Measurements from ENCODE around the gene AHCYL2.

DNA sequence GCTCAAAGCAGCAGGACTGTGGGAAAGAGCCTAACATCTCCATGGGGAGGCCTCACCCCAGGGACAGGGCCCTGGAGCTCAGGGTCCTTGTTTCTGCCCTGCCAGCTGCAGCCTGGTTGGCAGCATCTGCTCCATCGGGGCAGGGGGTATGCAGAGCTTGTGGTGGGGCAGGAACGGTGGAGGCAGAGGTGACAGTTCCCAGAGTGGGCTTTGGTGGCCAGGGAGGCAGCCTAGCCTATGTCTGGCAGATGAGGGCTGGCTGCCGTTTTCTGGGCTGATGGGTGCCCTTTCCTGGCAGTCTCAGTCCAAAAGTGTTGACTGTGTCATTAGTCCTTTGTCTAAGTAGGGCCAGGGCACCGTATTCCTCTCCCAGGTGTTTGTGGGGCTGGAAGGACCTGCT lies 12.2 kb upstream of the AHCYL2 start:
- TF ChIP-seq, protein P1, sequence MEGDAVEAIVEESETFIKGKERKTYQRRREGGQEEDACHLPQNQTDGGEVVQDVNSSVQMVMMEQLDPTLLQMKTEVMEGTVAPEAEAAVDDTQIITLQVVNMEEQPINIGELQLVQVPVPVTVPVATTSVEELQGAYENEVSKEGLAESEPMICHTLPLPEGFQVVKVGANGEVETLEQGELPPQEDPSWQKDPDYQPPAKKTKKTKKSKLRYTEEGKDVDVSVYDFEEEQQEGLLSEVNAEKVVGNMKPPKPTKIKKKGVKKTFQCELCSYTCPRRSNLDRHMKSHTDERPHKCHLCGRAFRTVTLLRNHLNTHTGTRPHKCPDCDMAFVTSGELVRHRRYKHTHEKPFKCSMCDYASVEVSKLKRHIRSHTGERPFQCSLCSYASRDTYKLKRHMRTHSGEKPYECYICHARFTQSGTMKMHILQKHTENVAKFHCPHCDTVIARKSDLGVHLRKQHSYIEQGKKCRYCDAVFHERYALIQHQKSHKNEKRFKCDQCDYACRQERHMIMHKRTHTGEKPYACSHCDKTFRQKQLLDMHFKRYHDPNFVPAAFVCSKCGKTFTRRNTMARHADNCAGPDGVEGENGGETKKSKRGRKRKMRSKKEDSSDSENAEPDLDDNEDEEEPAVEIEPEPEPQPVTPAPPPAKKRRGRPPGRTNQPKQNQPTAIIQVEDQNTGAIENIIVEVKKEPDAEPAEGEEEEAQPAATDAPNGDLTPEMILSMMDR (IDR thresholded peaks at IDR 0.05; ENCODE audit: low read depth, low read length, missing input control) = no peak
- no peak for TF ChIP-seq YY1 (IDR thresholded peaks at IDR 0.05)
- TF ChIP-seq, protein P2, sequence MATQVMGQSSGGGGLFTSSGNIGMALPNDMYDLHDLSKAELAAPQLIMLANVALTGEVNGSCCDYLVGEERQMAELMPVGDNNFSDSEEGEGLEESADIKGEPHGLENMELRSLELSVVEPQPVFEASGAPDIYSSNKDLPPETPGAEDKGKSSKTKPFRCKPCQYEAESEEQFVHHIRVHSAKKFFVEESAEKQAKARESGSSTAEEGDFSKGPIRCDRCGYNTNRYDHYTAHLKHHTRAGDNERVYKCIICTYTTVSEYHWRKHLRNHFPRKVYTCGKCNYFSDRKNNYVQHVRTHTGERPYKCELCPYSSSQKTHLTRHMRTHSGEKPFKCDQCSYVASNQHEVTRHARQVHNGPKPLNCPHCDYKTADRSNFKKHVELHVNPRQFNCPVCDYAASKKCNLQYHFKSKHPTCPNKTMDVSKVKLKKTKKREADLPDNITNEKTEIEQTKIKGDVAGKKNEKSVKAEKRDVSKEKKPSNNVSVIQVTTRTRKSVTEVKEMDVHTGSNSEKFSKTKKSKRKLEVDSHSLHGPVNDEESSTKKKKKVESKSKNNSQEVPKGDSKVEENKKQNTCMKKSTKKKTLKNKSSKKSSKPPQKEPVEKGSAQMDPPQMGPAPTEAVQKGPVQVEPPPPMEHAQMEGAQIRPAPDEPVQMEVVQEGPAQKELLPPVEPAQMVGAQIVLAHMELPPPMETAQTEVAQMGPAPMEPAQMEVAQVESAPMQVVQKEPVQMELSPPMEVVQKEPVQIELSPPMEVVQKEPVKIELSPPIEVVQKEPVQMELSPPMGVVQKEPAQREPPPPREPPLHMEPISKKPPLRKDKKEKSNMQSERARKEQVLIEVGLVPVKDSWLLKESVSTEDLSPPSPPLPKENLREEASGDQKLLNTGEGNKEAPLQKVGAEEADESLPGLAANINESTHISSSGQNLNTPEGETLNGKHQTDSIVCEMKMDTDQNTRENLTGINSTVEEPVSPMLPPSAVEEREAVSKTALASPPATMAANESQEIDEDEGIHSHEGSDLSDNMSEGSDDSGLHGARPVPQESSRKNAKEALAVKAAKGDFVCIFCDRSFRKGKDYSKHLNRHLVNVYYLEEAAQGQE (IDR thresholded peaks at IDR 0.05) = no peak
- no peak for TF ChIP-seq GABPA (IDR thresholded peaks at IDR 0.05 in 1 of 2, conservative IDR thresholded peaks at IDR 0.05 in 1 of 2)
- no peak for TF ChIP-seq TAF1 (conservative IDR thresholded peaks at IDR 0.05)
- no peak for TF ChIP-seq RAD21 (IDR thresholded peaks at IDR 0.05)
